Measurements from ENCODE around the gene PLCG2.
"Not testable (repeated sequence)": the region's sequence is repeated elsewhere in the genome, so short reads cannot be mapped to it uniquely, and the experiment has no call there.

PLCG2 gene

GRCh38 chr16:81755915-81756614 lies 23.0 kb upstream of the PLCG2 start:
- DNase-seq, result no peak

DNA sequence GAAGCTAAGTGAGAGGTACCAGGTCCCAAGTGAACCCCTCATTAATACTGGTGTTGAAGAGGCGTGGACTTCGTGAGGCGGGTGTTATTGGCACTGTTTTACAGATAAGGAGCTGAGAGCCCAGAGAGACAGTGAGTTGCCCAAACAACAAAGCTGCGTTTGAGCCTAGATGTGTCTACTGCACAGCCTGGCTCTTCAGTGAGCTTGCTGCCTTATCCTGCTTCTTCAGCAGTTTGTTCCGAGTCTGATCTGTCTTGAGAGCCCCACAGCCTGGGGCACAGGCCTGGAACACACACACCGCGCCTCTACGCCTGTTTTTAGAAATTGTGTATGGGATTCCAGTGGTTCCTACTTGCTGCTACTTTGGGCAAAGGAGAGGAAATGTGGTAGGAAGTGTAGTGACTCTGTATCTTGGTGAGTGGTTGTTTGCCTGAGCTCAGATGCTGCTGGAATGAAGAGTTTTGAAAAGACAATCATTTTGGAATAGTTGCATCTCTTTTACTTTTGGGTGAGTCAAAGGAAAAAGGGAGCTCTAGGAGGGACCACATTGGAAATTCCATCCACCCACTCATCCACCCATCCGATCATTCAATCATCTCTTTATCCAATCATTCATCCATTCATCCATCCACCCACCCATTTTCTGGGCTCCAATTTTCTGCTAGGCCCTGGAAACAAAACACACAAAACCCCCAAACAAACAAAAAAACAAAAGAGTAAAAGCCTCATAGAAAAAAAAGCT lies 22.3 kb upstream of the PLCG2 start:
- no peak for DNase-seq

DNA sequence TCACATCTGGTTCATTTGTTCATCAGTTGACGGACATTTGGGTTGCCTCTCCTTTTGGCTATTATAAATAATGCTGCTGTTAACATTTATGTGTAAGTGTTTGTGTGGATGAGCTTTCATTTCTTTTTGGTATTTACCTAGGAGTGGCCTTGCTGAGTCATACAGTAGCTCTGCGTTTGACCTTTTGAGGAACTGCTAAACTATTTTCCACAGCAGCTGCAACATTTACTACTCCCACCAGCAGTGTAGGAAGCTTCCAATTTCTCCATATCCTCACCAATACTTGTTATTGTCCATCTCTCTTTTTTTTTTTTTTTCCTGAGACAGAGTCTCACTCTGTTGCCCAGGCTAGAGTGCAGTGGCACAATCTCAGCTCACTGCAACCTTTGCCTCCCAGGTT lies 20.7 kb upstream of the PLCG2 start:
- no peak for DNase-seq

DNA sequence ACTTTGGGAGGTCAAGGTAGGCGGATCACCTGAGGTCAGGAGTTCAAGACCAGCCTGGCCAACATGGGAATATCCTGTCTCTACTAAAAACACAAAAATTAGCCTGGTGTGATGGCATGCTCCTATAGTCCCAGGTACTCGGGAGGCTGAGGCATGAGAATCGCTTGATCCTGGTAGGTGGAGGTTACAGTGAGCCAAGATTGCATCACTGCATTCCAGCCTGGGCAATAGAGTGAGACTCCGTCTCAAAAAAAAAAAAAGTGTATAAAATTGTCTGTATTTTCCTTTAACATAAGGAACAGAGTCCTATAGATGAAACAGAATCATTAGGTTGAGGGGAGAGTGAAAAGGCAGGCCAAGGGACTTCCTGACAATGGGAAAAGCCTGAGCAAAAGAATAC lies 16.8 kb upstream of the PLCG2 start:
- DNase-seq, result not testable (repeated sequence)

- no peak for DNase-seq
Measured at GRCh38 chr16:81765111-81765919, 13.8 kb upstream of the PLCG2 start.

DNA sequence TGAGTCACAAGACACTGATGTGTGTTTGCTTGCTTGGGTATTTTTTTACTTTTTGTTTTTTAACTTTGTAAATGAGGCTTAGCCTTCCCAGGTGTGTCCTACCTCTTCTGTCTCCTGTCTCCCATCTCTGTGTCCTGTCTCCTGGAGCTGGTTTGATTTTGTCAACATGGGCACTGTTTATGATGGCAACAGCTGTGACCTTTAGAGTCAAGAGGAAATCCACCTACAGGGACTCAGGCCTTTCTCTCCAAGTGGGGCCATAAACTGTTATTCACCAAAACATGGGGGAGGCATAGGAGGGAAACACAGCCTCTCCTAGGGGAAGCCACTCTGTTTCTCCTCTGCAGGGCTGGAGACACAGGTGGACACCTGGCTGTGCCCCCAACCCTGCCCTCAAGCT lies 13.1 kb upstream of the PLCG2 start:
- no peak for DNase-seq

- DNase-seq, result no peak
Measured at GRCh38 chr16:81767987-81768592, 11.0 kb upstream of the PLCG2 start.

DNA sequence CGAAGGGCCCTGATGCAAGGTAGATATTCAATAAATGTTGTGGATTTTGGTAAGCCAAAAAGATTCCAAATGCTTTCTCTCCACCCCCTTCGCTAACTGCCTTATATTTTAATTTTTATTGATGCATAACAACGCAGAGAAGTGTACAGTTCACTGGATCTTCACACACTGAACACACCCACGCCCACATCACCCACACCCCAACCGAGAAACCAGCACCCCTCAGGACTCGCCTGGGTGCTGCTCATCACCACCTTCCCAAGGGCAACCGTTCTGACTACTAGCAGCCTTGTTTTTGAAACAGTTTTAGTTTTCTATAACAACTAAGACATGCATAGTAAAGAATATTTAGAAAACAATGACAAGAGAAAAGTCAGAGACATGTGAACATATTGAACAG lies 9.1 kb upstream of the PLCG2 start:
- DNase-seq, result no peak

- DNase-seq, result no peak
Measured at GRCh38 chr16:81774348-81774747, 4.7 kb upstream of the PLCG2 start.

DNA sequence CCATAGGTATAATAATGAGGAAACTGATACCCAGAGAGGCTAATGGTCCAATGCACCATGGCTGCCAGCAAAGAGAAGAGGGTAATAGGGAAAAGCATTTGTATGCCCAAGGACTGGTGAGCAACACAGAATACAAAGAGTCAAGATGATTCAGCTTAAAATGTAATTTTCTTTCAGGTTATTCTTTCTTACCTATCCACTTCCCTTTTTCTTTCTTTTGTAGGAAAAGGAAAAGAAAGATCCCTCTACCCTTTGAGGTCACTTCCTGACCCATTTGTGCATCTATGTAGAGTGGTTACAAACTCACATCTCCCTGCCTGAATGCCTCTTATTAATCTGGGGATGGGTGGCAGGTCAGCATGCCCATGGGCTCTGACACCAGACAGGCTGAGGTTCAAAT lies 3.5 kb upstream of the PLCG2 start:
- DNase-seq, result no peak

GRCh38 chr16:81778231-81778630 lies 860 bp upstream of the PLCG2 start:
- no peak for DNase-seq

- DNase-seq, result no peak
Measured at GRCh38 chr16:81779536-81780320, 637 bp downstream of the PLCG2 start.

- no peak for DNase-seq
Measured at GRCh38 chr16:81780350-81780749, 1.3 kb downstream of the PLCG2 start.

DNA sequence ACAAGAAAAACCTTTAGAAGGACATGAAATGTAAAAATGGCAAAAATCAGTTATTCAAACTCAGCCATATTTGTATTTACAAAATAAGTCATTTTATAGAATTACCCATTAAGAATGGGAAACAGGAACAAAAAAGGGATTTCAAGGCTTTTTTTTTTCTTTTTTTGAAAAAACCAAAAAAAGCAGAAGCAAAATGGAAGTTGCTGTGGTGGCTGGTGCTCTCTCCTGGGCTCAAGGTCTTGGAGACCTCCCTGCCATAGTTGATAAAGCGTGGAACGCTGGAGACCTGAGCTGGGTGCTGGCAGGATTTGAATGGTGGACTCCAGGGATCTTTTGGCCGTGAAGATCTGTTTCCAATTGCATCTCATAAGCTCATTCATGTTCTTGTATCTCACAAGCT lies 3.1 kb downstream of the PLCG2 start:
- no peak for DNase-seq

DNA sequence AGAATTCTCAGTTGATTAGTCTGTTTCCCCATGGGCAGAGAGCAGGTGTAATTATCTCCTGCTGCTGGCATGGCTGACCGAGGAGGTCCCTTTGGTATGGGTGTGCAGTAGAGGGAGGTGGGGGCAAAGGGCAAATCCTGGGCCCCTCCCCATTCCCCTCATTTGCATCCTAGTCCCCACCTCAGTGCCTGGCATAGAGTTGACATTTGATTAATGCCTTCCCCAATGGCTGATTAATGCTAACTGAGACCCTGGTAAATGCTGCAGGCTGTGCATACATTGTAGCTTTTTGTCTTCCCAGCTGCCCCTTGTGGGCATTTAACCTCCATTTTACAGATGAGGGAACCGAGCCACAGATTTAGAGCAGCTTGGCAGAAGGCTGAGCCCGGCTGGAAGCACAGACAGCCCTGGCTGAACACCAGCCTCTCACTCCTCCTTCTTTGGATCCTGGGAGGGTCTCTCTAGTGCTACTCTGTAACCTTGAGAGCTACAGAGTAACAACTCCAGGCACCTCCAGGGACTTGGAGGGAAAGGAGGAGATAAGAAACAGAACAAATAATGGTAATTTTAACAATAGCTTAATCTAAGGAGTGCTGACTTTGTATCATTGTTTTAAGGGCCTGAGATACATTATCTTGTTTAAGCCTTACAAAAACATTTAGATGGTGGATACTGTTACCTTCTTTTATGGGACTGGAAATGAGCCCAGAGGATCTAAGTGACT lies 5.1 kb downstream of the PLCG2 start:
- no peak for DNase-seq

DNA sequence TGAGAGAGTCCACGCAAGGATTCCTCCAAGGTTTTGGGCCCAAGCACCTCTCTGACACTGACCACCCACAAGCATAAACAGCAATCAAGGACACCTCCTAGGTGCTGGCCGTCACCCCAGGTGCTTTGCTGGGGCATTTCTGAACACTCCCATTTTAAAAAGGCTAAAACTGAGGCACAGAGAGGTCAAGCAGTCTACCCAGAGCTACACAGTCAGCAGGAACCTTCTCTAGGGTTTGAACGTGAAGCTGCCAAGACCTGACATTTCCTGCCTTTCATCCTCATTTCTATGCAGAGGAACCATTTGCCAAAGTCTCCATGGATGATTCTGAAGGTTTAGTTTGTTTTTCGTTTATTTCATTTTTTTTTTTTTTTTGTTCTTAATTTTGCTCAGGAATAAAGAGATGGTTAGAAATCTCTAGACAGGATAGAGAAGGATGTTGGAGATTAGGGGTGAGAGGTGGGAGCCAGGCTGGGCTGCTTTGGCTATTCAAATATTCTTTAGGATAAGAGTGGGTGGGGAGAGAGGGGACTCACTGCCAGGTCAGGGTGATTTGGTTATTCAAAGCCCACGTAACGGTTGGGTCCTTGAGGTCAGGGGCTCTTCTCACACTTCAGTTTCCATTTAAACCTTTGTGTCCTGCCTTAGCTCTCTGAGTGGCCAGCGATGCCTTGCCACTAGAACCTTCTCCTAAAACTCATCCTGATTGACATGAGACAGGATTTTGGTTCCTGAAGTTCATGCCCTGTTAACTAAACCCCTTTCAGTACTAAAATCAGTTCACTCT lies 6.2 kb downstream of the PLCG2 start:
- no peak for DNase-seq

- DNase-seq, result no peak
Measured at GRCh38 chr16:81786321-81786720, 7.2 kb downstream of the PLCG2 start.

GRCh38 chr16:81786868-81787267 lies 7.8 kb downstream of the PLCG2 start:
- DNase-seq, result no peak

GRCh38 chr16:81787659-81788058 lies 8.6 kb downstream of the PLCG2 start:
- no peak for DNase-seq

DNA sequence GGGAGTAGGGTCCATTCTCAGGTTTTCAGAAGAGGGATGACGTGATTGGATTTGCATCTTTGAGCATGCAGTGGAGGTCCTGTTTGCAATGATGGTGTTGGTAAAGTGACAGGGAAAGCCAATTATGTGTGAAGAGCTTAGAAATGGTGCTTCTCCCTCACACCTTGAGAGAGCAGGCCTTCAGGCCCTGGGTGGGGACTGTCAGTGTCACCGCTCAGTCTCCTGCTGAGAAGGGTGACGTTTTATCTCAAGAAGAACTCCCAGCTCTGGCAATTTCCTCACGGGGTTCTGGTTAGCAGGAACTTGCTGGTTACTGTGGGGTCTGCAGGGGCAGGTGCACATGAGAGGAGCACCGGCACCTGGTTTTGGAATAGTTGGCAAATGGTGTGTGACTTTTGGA lies 11.2 kb downstream of the PLCG2 start:
- no peak for DNase-seq

DNA sequence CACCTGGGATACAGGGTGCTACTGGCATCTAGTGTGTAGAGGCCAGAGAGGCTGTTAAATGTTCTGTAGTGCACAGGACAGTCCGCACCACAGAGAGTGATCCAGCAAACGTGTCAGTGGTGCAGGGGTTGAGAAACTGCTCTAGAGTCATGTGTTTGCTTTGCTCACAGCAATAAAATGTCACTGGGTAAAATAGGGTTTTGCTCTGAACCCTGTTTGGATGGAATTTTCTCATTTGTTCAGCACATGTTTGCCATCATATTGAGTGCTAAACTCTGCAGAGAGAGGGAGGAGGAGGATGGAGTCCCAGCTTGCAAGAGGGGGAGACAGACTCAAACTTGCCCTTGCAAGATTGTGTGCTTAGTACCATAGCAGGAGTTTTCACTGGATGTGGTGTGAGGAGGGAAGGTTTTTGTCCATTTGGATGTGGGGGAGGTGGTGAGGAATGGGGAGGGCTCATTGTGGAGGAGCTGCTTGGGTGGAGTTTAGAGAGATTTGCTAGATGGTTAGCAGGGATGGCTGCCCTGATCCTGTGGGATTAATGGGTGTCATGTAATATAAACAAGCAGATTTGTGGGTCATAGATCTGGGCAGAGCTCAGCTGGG lies 11.8 kb downstream of the PLCG2 start:
- DNase-seq, result no peak

Measured in 8988T (cell line).